Right atrium auricular region (tissue), 2 donors: ENCODE measurements around the gene EFNA3. TPM values are rescaled to one million over a fixed set of nuclear protein-coding genes. Genes with fewer than 3 reads are reported as not detected.

ENCODE experiments used
- DNase-seq: peaks from one replicate; pipeline ENCODE4 v3.0.0-alpha.2; 2019; ENCODE audit warnings: low spot score
- H3K27ac ChIP-seq, 2 donors: fragments of 200-600 bp; sonication (generic); 1 replicate in 1 of 2; 2 replicates in 1 of 2; pipeline ENCODE4 v1.5.1; 2016 to 2019
- H3K27me3 ChIP-seq, 2 donors: fragments of 200-600 bp; sonication (generic); one replicate each; pipeline versions ENCODE4 v1.5.1 to v1.6.0; 2017 to 2019
- H3K36me3 ChIP-seq: fragments of 200-600 bp; sonication (generic); one replicate; pipeline ENCODE4 v1.5.1; 2016
- H3K4me1 ChIP-seq, 2 donors: fragments of 200-600 bp; sonication (generic); one replicate each; pipeline versions ENCODE4 v1.5.1 to v1.6.0; 2017 to 2019
- H3K4me3 ChIP-seq, 2 donors: fragments of 200-600 bp; sonication (generic); 1 replicate in 1 of 2; 2 replicates in 1 of 2; pipeline ENCODE4 v1.5.1; 2017 to 2019; ENCODE audit warnings: mild to moderate bottlenecking in 1 of 2, moderate library complexity in 1 of 2
- H3K9me3 ChIP-seq, 2 donors: fragments of 200-600 bp; sonication (generic); one replicate each; pipeline ENCODE4 v1.5.1; 2019
- CTCF ChIP-seq, 2 donors: fragments of 200-600 bp; sonication (generic); IDR thresholded peaks; one replicate each; pipeline ENCODE4 v1.5.1; 2019; ENCODE audit warnings: antibody characterized with exemption in 2 of 2
- total RNA-seq, 2 donors: library from RNA; depleted of rRNA; stranded (reverse); fragments of >200 nt; gene quantifications; one replicate each; pipeline ENCODE4 v1.1.0, GENCODE V29; 2016

EFNA3 gene
- total RNA-seq: 1 to 10 TPM in 1 of 2 donors, not detected in 1; 3.2 TPM

GRCh38 chr1:155078469-155079209, at the start of gene EFNA3:
TSS of gene EFNA3 (plus strand) at chr1:155078837. CDS start at chr1:155078942, 105 bp downstream.
- DNase-seq: no peak
- Histone ChIP-seq H3K27me3 (peaks cover 31 to 45% of the 10 kb centered on the region in 2 donors), H3K36me3 (no peaks in the 10 kb centered on the region), H3K4me3 (peak within 1 kb of the TSS; percentile 39 to 53), H3K4me1 (peaks cover 0 to 45% of the 10 kb centered on the region in 2 donors), H3K27ac (no peak within 1 kb of the TSS), H3K9me3 (no peaks in the 10 kb centered on the region)
- TF ChIP-seq CTCF (IDR thresholded peaks at IDR 0.05): no peak

- Histone ChIP-seq H3K27ac (no peak overlapping the region), H3K4me1 (no peaks in the 10 kb centered on the region), H3K4me3 (no peak overlapping the region), H3K36me3 (no peaks in the 10 kb centered on the region), H3K27me3 (no peaks in the 10 kb centered on the region), H3K9me3 (no peaks in the 10 kb centered on the region)
- DNase-seq: no peak
- no peak for TF ChIP-seq CTCF (IDR thresholded peaks at IDR 0.05)
These were observed 49.0 kb upstream of the EFNA3 start for GRCh38 chr1:155029513-155030242.

- H3K4me3 ChIP-seq: no peak overlapping the region
- H3K36me3 ChIP-seq: no peaks in the 10 kb centered on the region
- no peak overlapping the region for H3K27ac ChIP-seq
- TF ChIP-seq CTCF (IDR thresholded peaks at IDR 0.05): no peak
- no peaks in the 10 kb centered on the region for H3K4me1 ChIP-seq
- no peaks in the 10 kb centered on the region for H3K27me3 ChIP-seq
- DNase-seq: no peak
- no peaks in the 10 kb centered on the region for H3K9me3 ChIP-seq
These were observed 48.3 kb upstream of the EFNA3 start for GRCh38 chr1:155030243-155030795.

DNA sequence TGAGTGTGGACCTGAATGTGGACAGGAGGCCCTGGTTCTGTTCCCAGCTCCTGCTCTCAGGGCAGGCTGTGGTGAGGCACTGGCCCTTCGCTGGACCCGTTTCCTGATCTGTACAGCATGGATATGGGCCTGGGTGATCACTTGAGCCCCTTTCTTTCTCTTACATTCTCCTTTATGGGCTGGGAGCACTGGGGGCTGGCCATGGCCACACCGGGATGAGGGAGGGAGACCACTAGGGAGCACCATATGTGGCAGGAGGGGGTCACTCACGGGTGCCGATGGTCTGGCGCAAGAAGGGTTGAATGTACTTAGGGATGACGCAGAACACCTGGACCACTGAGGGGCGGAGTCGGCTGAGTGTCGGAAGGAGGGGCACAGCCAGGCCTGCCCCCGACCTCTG, 47.7 kb upstream of the EFNA3 start:
- no peak overlapping the region for H3K4me3 ChIP-seq
- DNase-seq: no peak
- H3K27ac ChIP-seq: no peak overlapping the region
- H3K9me3 ChIP-seq: no peaks in the 10 kb centered on the region
- H3K4me1 ChIP-seq: no peaks in the 10 kb centered on the region
- no peak for TF ChIP-seq CTCF (IDR thresholded peaks at IDR 0.05)
- H3K27me3 ChIP-seq: no peaks in the 10 kb centered on the region
- H3K36me3 ChIP-seq: no peaks in the 10 kb centered on the region

DNA sequence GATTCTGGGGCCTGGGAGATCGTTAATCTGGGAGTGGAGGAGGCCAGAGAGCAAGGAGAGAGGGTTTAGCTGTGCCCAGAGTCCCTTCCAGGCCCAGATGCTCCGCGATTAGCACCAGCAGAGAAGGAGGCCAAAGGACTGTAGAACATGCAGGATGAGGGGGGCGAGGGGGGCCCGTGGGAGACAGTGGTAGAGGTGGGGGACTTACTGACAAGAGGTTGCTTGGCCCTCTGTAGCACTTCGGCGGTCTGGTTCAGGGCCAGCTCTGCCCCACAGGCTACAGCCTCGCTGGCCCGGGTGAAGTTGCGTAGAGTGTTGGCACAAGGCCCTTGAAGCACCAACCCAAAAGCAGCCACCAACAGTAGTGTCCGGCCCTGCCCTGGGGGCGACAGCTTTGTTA, 45.8 kb upstream of the EFNA3 start:
- no peak for DNase-seq
- no peak overlapping the region for H3K4me3 ChIP-seq
- no peak overlapping the region for H3K27ac ChIP-seq
- no peaks in the 10 kb centered on the region for H3K36me3 ChIP-seq
- no peaks in the 10 kb centered on the region for H3K9me3 ChIP-seq
- no peaks in the 10 kb centered on the region for H3K4me1 ChIP-seq
- no peak for TF ChIP-seq CTCF (IDR thresholded peaks at IDR 0.05)
- H3K27me3 ChIP-seq: no peaks in the 10 kb centered on the region
